Stimulated activated CD4-positive, alpha-beta T cell treated with anti-CD3 and anti-CD28 coated beads, Interleukin-1b, Interleukin-23, amount 100 ng/mL, for 48 hours (primary cell): ENCODE measurements around the gene LSAMP.
"Not testable (repeated sequence)": the region's sequence is repeated elsewhere in the genome, so short reads cannot be mapped to it uniquely, and the experiment has no call there.

ENCODE experiments used
- DNase-seq: peaks from one replicate; pipeline ENCODE4 v3.0.0-alpha.2; 2020

The LSAMP gene

GRCh38 chr3:116087426-116087825 is 357.9 kb downstream of the LSAMP start:
- DNase-seq: no peak

GRCh38 chr3:116084999-116085791 is 360.1 kb downstream of the LSAMP start:
- DNase-seq: no peak

GRCh38 chr3:116083683-116084082 is 361.6 kb downstream of the LSAMP start:
- DNase-seq: no peak

- no peak for DNase-seq
Measured at GRCh38 chr3:116078561-116078960, 366.7 kb downstream of the LSAMP start.

GRCh38 chr3:116077557-116077956 is 367.7 kb downstream of the LSAMP start:
- no peak for DNase-seq

GRCh38 chr3:116077059-116077458 is 368.2 kb downstream of the LSAMP start:
- no peak for DNase-seq

- not testable (repeated sequence) for DNase-seq
Measured at GRCh38 chr3:116070516-116071278, 374.6 kb downstream of the LSAMP start.

- no peak for DNase-seq
Measured at GRCh38 chr3:116070061-116070460, 375.2 kb downstream of the LSAMP start.

GRCh38 chr3:116069024-116069423 is 376.3 kb downstream of the LSAMP start:
- no peak for DNase-seq

- DNase-seq: no peak
Measured at GRCh38 chr3:116067326-116067725, 378.0 kb downstream of the LSAMP start.

- DNase-seq: no peak
Measured at GRCh38 chr3:116065501-116065900, 379.8 kb downstream of the LSAMP start.

GRCh38 chr3:116064646-116065045 is 380.6 kb downstream of the LSAMP start:
- DNase-seq: no peak

GRCh38 chr3:116059421-116060096 is 385.7 kb downstream of the LSAMP start:
- no peak for DNase-seq

GRCh38 chr3:116058844-116059243 is 386.4 kb downstream of the LSAMP start:
- no peak for DNase-seq

GRCh38 chr3:116057400-116058006 is 387.8 kb downstream of the LSAMP start:
- DNase-seq: no peak

- DNase-seq: no peak
Measured at GRCh38 chr3:116056280-116056679, 389.0 kb downstream of the LSAMP start.

GRCh38 chr3:116053017-116053416 is 392.3 kb downstream of the LSAMP start:
- no peak for DNase-seq

GRCh38 chr3:116052602-116053001 is 392.7 kb downstream of the LSAMP start:
- DNase-seq: no peak

- no peak for DNase-seq
Measured at GRCh38 chr3:116051586-116051985, 393.7 kb downstream of the LSAMP start.

- no peak for DNase-seq
Measured at GRCh38 chr3:116051040-116051439, 394.2 kb downstream of the LSAMP start.

- DNase-seq: no peak
Measured at GRCh38 chr3:116050311-116050915, 394.9 kb downstream of the LSAMP start.

GRCh38 chr3:116048991-116049390 is 396.3 kb downstream of the LSAMP start:
- no peak for DNase-seq

- no peak for DNase-seq
Measured at GRCh38 chr3:116046350-116046749, 398.9 kb downstream of the LSAMP start.
